Fibroblast of villous mesenchyme (primary cell): ENCODE measurements around the gene S100A10. TPM values are rescaled to one million over a fixed set of nuclear protein-coding genes. Genes with fewer than 3 reads are reported as not detected.

ENCODE experiments used
- DNase-seq: peaks from one replicate; pipeline ENCODE4 v3.0.0-alpha.2; 2010; ENCODE audit warnings: low read depth
- H3K4me3 ChIP-seq: 2 replicates; pipeline ENCODE4 v1.5.1; 2011; ENCODE audit warnings: low read depth, mild to moderate bottlenecking, low read length
- total RNA-seq: library from RNA; depleted of rRNA; stranded (reverse); fragments of >200 nt; gene quantifications from 2 replicates; pipeline ENCODE4 v1.2.3, GENCODE V29; 2012
- TF ChIP-seq, protein P1 (sequence below): IDR thresholded peaks from 2 replicates; pipeline ENCODE4 v1.5.1; 2012; ENCODE audit warnings: low read depth, mild to moderate bottlenecking, low read length; ENCODE audit not compliant: insufficient read depth

The S100A10 gene
- total RNA-seq, 1 donor = 70.0 TPM

DNA sequence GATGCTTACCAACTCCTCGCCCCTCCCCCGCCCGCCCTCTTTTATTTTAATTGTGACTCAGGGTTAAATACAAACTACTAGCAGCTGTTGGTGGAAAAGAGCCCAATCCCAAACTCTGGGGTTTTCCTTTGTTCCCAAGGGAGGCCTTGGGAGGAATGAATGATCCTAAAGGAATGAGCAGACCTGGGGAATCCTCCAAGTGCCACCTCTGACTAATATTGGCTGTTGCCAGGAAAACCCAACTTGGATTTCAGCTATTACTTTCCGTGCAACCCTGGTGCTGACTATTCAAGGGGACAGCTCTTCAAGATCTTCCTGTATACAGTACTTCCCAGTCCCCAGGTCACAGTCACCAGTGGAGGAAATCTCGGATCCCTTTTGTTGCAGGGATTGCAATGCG is 1.3 kb upstream of the S100A10 start:
- TF ChIP-seq, protein P1, sequence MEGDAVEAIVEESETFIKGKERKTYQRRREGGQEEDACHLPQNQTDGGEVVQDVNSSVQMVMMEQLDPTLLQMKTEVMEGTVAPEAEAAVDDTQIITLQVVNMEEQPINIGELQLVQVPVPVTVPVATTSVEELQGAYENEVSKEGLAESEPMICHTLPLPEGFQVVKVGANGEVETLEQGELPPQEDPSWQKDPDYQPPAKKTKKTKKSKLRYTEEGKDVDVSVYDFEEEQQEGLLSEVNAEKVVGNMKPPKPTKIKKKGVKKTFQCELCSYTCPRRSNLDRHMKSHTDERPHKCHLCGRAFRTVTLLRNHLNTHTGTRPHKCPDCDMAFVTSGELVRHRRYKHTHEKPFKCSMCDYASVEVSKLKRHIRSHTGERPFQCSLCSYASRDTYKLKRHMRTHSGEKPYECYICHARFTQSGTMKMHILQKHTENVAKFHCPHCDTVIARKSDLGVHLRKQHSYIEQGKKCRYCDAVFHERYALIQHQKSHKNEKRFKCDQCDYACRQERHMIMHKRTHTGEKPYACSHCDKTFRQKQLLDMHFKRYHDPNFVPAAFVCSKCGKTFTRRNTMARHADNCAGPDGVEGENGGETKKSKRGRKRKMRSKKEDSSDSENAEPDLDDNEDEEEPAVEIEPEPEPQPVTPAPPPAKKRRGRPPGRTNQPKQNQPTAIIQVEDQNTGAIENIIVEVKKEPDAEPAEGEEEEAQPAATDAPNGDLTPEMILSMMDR = no peak
- no peak overlapping the region for H3K4me3 ChIP-seq
- DNase-seq = peak; percentile 59

DNA sequence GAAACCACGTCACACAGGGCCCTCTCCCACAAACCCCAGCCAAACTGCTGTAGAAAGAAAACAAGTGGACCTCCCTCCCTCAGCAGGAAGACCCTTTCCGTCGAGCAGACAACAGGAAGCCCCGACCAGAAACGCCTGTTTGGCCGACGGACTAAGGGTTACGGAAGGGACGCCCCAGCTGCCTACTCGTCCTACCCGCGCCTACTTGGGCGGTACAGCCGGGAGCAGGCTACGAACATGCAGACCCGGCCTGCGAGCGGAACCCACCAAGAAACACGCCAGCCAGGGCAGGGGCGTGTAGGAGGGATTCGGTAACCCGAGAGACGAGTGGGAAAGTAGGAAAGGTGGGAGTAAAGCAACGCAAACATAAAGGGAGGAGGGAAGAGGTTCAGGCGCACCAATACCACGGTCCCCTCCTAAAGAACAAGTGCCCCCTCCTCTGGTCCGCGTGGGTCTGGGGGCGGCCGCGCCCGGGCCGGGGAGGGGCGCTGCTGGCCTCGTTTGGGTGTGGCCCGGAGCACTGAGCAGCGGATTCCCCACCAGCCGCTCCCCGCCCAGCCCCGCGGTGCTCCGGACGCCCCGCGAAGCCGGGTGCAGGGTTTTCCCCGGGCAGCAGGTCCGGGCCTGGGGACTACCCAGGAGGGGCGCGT is 450 bp downstream of the S100A10 start:
- no peak for DNase-seq
- peak overlapping the region; percentile 77 for H3K4me3 ChIP-seq
- TF ChIP-seq, protein P1 = no peak

DNA sequence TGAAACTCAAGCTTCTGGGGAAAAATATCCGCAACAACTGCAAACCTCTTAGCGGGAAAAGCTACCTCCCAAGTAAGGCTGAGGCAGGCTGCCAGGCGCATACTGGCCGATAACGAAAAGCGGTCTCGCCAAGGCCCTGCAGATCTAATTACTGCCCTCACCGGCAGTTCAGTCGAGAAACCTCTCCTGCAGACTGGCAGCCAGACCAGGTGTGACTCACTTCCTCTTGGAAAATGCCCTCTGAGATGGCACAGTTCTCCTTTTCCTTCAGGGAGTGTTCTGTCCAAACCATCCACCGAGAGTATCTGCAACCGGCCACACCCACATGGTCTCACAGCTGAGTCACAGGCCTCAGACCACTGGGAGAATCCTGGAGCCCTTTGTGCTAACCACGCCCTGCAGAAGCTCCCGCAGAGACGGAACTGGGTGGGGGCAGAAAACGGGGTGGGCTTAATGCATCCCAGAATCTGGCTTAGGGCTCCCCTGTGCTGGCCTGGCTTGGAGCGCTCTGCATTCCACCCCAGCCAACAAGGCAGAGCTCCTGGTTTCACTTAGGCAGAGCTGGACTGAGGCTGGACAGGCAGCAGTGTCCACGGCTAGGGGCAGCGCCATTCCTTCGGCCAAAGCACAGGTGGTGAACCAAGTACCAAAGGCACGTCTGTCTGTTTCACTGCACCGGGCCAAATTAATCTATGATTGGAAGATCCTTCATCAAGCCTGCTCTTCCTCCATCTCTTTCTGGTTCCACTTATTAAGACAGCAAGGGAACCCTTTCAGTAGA is 1.2 kb downstream of the S100A10 start:
- peak; percentile 93 for DNase-seq
- H3K4me3 ChIP-seq = peak overlapping the region; percentile 77
- TF ChIP-seq, protein P1 = no peak

DNA sequence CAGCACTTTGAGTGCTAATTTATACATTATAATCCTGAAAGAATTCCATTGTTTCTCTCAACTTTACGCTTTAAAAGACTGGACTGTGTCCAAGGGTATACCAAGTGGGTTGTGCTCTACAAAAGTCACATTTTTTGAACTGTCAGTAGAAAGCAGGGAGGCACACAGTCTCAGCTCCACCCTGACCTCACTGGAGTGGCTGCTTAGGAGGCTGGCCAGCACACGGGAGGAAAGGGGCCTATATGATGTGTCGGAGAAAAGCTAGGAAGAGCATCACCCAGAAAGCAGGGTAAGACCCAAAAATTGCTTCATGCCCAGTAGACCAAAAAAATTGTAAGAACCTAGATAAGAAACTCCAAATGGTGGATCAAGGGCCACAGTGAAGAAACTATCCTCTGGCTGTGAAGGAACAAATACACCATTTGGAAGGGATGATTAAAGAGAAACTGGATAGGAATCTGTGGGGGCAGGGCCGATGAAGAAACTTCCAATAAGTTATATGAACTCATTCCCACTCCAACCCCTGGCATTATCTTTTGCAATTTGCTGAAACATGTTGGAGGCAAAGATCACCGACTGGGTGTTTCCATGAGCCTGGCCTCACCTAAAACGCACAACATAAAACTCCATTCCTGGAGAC is 1.9 kb downstream of the S100A10 start:
- no peak for DNase-seq
- TF ChIP-seq, protein P1 = no peak
- H3K4me3 ChIP-seq = peak overlapping the region; percentile 77

DNA sequence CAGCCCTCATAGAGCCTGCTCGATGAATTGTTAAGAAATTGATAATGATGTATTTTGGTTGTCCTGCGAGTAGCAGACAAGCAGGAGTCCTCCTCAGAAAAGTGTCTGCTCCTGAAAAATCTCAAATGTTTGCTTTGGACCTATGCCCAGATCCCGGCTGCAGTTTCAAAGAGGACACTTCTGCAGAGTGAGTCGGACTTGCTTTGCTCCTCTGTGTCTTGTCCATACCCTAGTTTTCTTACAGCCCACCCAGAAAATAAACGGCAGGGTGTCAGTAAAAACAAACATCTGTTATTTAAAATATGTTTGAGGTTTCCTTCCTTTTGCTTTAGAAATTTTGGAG is 2.8 kb downstream of the S100A10 start:
- DNase-seq = peak; percentile 74
- H3K4me3 ChIP-seq = peak overlapping the region; percentile 77

DNA sequence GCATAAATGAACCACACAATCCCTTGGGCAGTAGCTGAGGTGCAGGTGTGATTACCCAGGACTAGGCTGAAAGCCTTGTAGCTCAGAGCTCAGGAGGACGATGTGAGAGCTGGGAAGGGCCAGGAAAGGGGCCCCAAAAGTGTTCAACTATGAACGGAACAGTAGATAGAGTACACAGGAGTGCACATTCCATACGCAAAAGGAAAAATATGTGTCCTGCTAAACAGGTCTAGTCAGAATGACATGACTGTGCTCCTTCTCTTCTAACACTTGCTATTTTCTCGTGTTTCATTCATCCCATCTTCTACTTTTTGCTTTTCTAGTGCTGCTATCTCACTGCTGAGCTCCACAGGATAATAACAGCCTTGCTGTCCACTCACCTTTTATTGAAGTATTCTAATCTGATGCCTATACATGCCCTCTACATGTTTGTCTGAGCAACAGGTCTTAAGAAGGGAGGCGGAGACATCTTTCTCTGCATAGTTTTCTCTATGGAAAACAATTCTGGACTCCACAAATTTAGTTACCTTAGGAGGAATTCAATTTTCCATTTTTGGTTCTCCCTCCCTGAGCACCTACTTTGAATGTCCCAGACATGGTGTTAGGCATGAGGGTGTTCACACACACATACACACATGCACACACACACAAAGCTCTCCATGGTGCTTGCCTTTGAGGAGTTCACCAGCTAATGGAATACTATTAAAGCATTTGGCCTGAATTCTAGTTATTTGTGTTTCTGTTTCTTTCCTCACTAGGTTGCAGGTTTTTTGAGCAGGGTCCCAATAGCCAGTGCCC is 3.4 kb downstream of the S100A10 start:
- peak overlapping the region; percentile 77 for H3K4me3 ChIP-seq
- TF ChIP-seq, protein P1 = no peak
- DNase-seq = peak; percentile 18

More for the DNA sequence above, 2.8 kb downstream of the S100A10 start:
- TF ChIP-seq, protein P1 = no peak
